Endothelial cell of umbilical vein (primary cell): Measurements from ENCODE around the gene KIF25. TPM values are rescaled to one million over a fixed set of nuclear protein-coding genes. Genes with fewer than 3 reads are reported as not detected.

Experiments used
- BruUV-seq: library from RNA; stranded (reverse); fragments of 400-500 nt; replicated peaks from 2 replicates; lab custom pipeline; 2021; lab: Mats Ljungman, UMichigan
- CTCF ChIA-PET: fragments of 300-600, 350-600 bp; sonication (Branson Sonifier 250); formaldehyde crosslinking; loops from one replicate; lab custom pipeline; 2021; ENCODE audit warnings: antibody characterized with exemption, inconsistent platforms; lab: Charles Lee
- POLR2A ChIA-PET: fragments of 300-600, 350-600 bp; sonication (Branson Sonifier 250); formaldehyde crosslinking; loops from one replicate; lab custom pipeline; 2021; ENCODE audit warnings: antibody characterized with exemption, inconsistent platforms; lab: Charles Lee
- DNase-seq: peaks from one replicate; pipeline ENCODE4 v3.0.0-alpha.2; 2011; ENCODE audit warnings: low read depth, low spot score
- FAIRE-seq: peaks from 2 replicates; lab custom pipeline; 2011; peaks lifted over from hg19 to GRCh38; lab: Jason Lieb, UNC
- H2AFZ ChIP-seq: 2 replicates; pipeline ENCODE4 v1.6.0; 2012; ENCODE audit warnings: low read depth, low read length, control low read depth, inconsistent platforms
- H3K27ac ChIP-seq: 2 replicates; pipeline ENCODE4 v1.5.1; 2011; ENCODE audit warnings: low read depth, mild to moderate bottlenecking, control low read depth, low read length, moderate library complexity; ENCODE audit not compliant: insufficient read depth
- H3K27me3 ChIP-seq, 2 experiments: 2 replicates each; pipeline versions ENCODE4 v1.6.0 to v1.6.1; 2011; ENCODE audit warnings: low read length in 2 of 2, mixed read lengths in 1 of 2; ENCODE audit not compliant: control insufficient read depth in 2 of 2, insufficient read depth in 2 of 2
- H3K36me3 ChIP-seq, 2 experiments: 2 replicates in 1 of 2; 3 replicates in 1 of 2; pipeline ENCODE4 v1.5.1; 2011; ENCODE audit warnings: low read length in 2 of 2, mild to moderate bottlenecking in 1 of 2, moderate library complexity in 1 of 2; ENCODE audit not compliant: control insufficient read depth in 2 of 2, insufficient read depth in 2 of 2; ENCODE audit errors: extremely low read depth in 1 of 2
- H3K4me1 ChIP-seq: 3 replicates; pipeline ENCODE4 v1.5.1; 2011; ENCODE audit warnings: mild to moderate bottlenecking, low read length; ENCODE audit not compliant: control insufficient read depth, insufficient read depth; ENCODE audit errors: extremely low read depth
- H3K4me2 ChIP-seq: 2 replicates; pipeline ENCODE4 v1.6.1; 2011; ENCODE audit warnings: low read length, control low read depth, mixed read lengths; ENCODE audit not compliant: insufficient read depth
- H3K4me3 ChIP-seq, 3 experiments: fragments of 200-600 bp in 1 of 3; sonication (generic), shearing (Covaris generic) in 1 of 3; replicated peaks in 1 of 3; 2 replicates each; pipeline ENCODE4 v1.5.1; 2011 to 2016; ENCODE audit warnings: control low read depth in 3 of 3, low read length in 3 of 3, mild to moderate bottlenecking in 2 of 3, inconsistent platforms in 1 of 3, low read depth in 1 of 3, moderate library complexity in 1 of 3; ENCODE audit not compliant: insufficient read depth in 1 of 3
- H3K79me2 ChIP-seq: 2 replicates; pipeline ENCODE4 v1.6.0; 2012; ENCODE audit warnings: low read length, inconsistent platforms; ENCODE audit not compliant: control insufficient read depth, insufficient read depth
- H3K9ac ChIP-seq: replicated peaks from 2 replicates; pipeline ENCODE3; 2011; ENCODE audit warnings: low read length, control low read depth; ENCODE audit not compliant: insufficient read depth; ENCODE audit errors: extremely low read depth
- H3K9me1 ChIP-seq: replicated peaks from 3 replicates; pipeline ENCODE4 v1.6.0; 2011; ENCODE audit warnings: mild to moderate bottlenecking, low read length; ENCODE audit not compliant: control insufficient read depth, insufficient read depth; ENCODE audit errors: extremely low read depth
- H3K9me3 ChIP-seq: replicated peaks from 2 replicates; pipeline ENCODE4 v1.5.1; 2012; ENCODE audit warnings: low read length, inconsistent platforms; ENCODE audit not compliant: control insufficient read depth, insufficient read depth
- H4K20me1 ChIP-seq: replicated peaks from 2 replicates; pipeline ENCODE3; 2011; ENCODE audit warnings: mild to moderate bottlenecking, low read length; ENCODE audit not compliant: control insufficient read depth, insufficient read depth; ENCODE audit errors: extremely low read depth
- CTCF ChIP-seq, 2 donors: IDR thresholded peaks; 1 replicate in 1 of 2; 2 replicates in 1 of 2; pipeline ENCODE4 v1.5.1; 2011; ENCODE audit warnings: low read length in 2 of 2, mild to moderate bottlenecking in 2 of 2, moderate library complexity in 2 of 2, control low read depth in 1 of 2, inconsistent platforms in 1 of 2, low read depth in 1 of 2; ENCODE audit not compliant: insufficient read depth in 1 of 2; ENCODE audit errors: extremely low read depth in 1 of 2
- EZH2 ChIP-seq: IDR thresholded peaks from 2 replicates; pipeline ENCODE4 v1.6.1; 2012; ENCODE audit warnings: borderline replicate concordance, low read depth, mild to moderate bottlenecking, moderate library complexity, low read length, inconsistent platforms; ENCODE audit not compliant: severe bottlenecking
- FOS ChIP-seq: IDR thresholded peaks from 2 replicates; pipeline ENCODE4 v1.6.1; 2011; ENCODE audit warnings: mild to moderate bottlenecking, low read length, moderate library complexity, borderline replicate concordance; ENCODE audit not compliant: insufficient read depth
- GATA2 ChIP-seq: IDR thresholded peaks from 2 replicates; pipeline ENCODE4 v1.7.0; 2011; ENCODE audit warnings: low read depth, mild to moderate bottlenecking, moderate library complexity, mixed read lengths, low read length; ENCODE audit not compliant: insufficient read length, insufficient read depth
- JUN ChIP-seq: IDR thresholded peaks from 2 replicates; pipeline ENCODE4 v1.6.1; 2011; ENCODE audit warnings: borderline replicate concordance, low read depth; ENCODE audit not compliant: insufficient read length, insufficient read depth
- MAX ChIP-seq: IDR thresholded peaks from 2 replicates; pipeline ENCODE4 v1.6.1; 2011; ENCODE audit not compliant: insufficient read depth, insufficient read length
- MYC ChIP-seq: IDR thresholded peaks from one replicate; pipeline ENCODE4 v1.6.1; 2011; ENCODE audit warnings: mild to moderate bottlenecking, low read depth, low read length
- POLR2A ChIP-seq: IDR thresholded peaks from 2 replicates; pipeline ENCODE4 v1.6.1; 2012; ENCODE audit warnings: low read depth, mild to moderate bottlenecking, control low read depth, low read length
- dilution Hi-C: fragments of 300-500 bp; cut with MboI; formaldehyde crosslinking; loops from one replicate; pipeline ENCODE4 v1.15.0; 2019; ENCODE audit warnings: low sequenced_read_pairs; ENCODE audit not compliant: extremely low pct_ligation_motif_present
- intact Hi-C: fragments of 100-400 bp; cut with micrococcal nuclease; formaldehyde crosslinking; loops from one replicate; pipeline ENCODE4 v1.10.0; 2022
- polyA plus RNA-seq, 4 experiments: library from polyadenylated mRNA; depleted of rRNA in 3 of 4; stranded (reverse) in 3 of 4; unstranded in 1 of 4; fragments of >200 nt; gene quantifications; 2 replicates each; pipeline versions ENCODE4 v1.2.1 to v1.2.3, GENCODE V29; 2011 to 2012; ENCODE audit warnings: missing spikeins in 1 of 4
- total RNA-seq: library from RNA; stranded (reverse); gene quantifications from 2 replicates; pipeline ENCODE4 v1.2.3, GENCODE V29; 2021

KIF25 gene
- total and polyA plus RNA-seq, 2 donors (not counting 3 experiments of a cell fraction or from before 2014, with no cell fraction given): not detected

- CTCF ChIA-PET: no interaction called here
- Histone ChIP-seq H3K27me3 (no peaks in the 10 kb centered on the region), H3K79me2 (no peaks in the 10 kb centered on the region), H3K4me1 (peaks cover 11% of the 10 kb centered on the region), H3K9ac (no peak overlapping the region), H2AFZ (no peak overlapping the region), H3K27ac (no peak overlapping the region), H3K4me2 (no peak overlapping the region), H4K20me1 (no peaks in the 10 kb centered on the region), H3K9me1 (no peaks in the 10 kb centered on the region), H3K36me3 (no peaks in the 10 kb centered on the region), H3K9me3 (peaks cover 2% of the 10 kb centered on the region), H3K4me3 (no peak overlapping the region)
- no peak for TF ChIP-seq CTCF (IDR thresholded peaks at IDR 0.05; ENCODE audit: extremely low read depth in 1 of 2, insufficient read depth in 1 of 2, low read depth in 1 of 2, low read length in 2 of 2)
- no peak for TF ChIP-seq MAX
- TF ChIP-seq POLR2A: no peak
- TF ChIP-seq FOS: no peak
- no peak for TF ChIP-seq GATA2
- TF ChIP-seq JUN: no peak
- TF ChIP-seq MYC: no peak
- TF ChIP-seq EZH2: no peak
- POLR2A ChIA-PET: no interaction called here
- DNase-seq (no peak), FAIRE-seq (no peak)
- BruUV-seq: no TSS peak
- dilution Hi-C loops (no loop called here), intact Hi-C loops (loop anchor here (5.0 to 10.0 kb wide), 3 partner anchors 47 to 214 kb away; partner anchors contain the start of gene AFDN)
These were observed 41.8 kb downstream of the KIF25 start for GRCh38 chr6:168039301-168039700.
